GM18873 (cell line): ENCODE data around the gene PABPC1L.
A peak's percentile ranks its signal among the peaks of the same experiment; 100 is the strongest.
"Not testable (repeated sequence)": the region's sequence is repeated elsewhere in the genome, so short reads cannot be mapped to it uniquely, and the experiment has no call there.

Experiments used
- ATAC-seq: cut with Tn5 transposase; IDR thresholded peaks from one replicate; pipeline ENCODE4 v1.9.1; 2021; ENCODE audit warnings: mild to moderate bottlenecking, moderate library complexity, moderate number of reproducible peaks; ENCODE audit not compliant: unreplicated experiment, low FRiP score

PABPC1L gene

DNA sequence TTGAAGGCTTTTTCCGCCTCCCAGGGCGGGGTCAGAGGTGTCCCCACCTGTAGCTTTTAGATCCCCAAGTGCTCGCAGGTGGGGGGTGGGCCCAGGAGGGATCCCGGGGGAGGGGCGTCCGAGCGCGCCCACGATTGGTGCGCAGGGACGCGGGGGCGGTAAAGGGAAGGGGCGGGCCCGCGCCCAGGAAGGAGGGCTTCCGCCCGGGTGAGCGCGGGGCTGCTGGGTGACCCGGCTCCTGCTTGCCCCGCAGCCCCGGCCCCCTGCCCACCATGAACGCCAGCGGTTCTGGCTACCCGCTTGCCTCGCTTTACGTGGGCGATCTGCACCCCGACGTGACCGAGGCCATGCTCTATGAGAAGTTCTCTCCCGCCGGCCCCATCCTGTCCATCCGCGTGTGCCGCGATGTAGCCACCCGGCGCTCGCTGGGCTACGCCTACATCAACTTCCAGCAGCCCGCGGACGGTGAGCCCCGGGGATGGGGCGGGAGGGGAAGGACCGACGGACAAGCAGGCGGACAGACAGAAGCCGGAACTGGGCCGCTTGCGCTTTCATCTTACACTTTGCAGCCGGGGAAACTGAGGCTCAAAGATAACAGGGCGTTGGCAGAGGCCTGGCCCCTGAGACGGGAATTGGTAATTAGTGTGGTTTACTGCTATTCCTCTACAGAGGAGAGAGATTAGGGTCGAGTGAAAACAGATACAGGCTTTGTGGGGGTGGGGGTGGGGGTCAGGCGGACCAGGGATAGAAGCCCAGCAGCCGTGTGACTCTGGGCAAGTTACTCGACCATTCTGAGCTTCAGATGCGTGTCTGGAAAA is at the start of gene PABPC1L:
Gene PABPC1L (plus strand): TSS at position 189 of the 818 bp plus-strand sequence. CDS start 84 bp downstream, at position 273.
- ATAC-seq: peak; percentile 39

DNA sequence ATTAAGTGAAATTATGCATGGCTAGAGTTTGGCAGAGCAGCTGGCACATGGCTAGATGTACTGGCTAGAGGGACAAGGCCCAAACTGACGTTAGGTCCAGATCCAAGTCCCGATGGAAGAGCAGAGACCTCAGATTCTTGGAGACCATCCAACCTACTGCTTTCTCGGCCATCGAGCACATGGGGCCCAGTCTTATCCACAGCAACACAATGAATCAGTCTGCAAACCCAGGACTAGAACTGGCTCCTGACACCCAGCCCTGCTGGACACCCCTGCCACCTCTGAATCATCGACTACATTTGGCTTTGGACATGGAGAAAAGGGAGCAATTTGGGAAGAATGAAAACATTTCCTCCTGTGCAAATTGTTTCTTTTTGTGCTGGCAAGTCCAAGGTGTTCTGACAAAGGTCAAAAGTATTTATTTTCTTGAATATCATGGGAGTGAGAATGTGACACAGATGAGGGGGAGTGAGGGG is 48.3 kb upstream of the PABPC1L start:
- no peak for ATAC-seq

DNA sequence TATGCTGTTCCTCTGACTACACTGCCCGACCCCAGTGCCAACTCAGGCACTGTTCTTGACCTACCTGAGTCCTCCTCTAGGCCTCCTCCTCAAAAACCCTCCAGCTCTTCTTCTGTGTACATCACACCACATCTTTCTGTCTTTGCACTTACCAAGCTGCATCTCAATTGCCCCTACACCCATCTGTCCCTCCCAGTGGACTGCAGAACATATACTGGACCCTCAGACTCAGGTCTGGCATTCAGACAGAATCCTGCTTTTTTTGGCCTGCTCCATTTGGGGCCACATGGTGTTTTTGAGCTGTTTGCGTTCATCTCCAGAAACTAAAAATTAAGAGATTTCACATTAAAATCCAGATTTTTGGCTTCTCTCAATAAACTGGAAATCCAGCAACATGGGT is 47.6 kb upstream of the PABPC1L start:
- ATAC-seq: no peak

DNA sequence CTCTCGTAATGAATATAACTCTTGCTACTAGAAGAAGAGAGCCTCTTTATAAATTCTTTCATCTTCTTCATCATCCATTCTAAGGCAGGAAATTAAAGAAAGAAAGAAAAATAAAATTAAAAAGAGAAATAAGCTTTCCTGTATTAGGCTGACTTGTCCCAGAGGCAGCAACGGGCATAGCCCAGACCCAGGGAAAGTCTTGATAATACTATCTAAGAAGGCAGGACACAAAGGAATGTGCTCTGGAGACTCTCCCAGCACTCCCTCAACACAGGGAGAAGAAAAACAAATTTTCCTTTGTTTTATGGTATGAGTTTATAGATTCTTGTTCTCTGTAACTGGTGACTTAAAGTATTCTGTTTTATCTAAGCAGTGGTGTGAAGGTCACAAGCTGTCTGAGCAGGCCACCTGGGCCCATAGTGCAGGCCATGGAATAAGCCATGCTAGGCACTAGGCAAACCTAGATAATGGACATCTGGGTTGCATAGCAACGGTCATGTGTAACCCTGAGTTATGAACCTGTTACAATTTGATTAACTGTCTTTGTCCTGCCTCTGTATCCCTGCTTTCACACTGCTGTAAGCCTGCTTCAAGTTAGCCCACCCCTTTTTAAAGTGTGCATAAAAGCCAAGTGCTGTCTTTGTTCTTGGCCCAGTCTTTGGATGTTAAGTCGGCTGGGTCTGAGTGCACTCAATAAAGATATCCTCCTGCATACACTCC is 46.3 kb upstream of the PABPC1L start:
- not testable (repeated sequence) for ATAC-seq

DNA sequence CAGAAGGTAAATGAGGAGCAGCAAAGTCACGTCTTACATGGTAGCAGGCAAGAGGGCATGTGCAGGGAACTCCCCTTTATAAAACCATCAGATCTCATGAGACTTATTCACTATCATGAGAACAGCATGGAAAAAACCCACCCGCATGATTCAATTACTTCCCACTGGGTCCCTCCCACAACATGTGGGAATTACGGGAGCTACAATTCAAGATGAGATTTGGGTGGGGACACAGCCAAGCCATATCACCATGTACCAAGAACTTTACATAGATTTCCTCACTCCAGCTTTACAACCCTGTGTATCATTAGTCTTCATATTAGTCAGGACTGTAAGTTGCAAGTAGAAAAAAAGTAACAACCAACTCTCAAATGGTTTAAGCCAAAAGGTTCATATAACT is 45.4 kb upstream of the PABPC1L start:
- ATAC-seq: not testable (repeated sequence)

DNA sequence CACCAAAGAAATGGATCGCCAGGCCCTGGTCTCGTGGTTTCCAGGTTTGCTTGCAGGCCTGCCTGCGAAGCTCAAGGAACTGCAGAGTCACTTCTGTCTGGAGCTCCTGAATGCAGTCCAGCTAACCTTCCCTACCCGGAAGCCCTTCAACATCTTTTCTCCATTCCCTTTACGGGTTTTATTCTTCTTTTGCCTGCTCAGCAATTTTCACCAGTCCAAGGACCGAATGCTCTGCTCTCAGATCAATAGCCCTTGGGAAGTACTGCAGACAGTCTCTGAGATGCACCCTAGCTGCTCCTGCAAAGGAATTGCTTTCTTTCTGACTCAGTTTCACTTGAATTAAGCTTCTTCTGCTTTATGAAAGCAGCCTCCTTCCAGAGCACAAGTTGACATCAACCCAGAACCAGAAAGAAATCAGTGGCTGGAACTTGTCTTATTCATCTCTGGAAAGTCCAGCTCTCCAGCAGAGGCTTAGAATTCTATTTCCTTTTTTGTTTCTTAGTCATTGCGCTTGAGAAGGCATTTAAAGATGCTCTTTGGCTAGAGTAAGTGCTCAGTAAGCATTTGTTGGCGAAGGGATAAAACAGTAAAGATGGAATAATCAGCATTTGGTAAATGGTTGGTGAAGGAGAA is 43.0 kb upstream of the PABPC1L start:
- no peak for ATAC-seq

DNA sequence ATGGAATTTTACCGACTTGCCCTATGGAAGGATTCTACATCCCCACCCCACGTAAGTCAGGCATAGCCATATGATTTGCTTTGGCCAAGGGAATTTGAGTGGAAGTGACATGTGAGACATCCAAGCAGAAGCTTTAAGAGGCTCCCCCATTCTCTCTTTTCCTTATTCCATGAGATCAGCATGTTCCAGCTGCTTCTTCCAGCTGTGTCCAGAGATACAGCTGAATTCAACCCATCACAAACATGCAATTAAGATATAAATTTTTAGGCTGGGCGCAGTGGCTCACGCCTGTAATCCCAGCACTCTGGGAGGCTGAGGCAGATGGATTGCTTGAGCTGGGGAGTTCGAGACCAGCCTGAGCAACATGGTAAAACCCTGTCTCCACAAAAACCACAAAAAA is 40.4 kb upstream of the PABPC1L start:
- ATAC-seq: no peak

DNA sequence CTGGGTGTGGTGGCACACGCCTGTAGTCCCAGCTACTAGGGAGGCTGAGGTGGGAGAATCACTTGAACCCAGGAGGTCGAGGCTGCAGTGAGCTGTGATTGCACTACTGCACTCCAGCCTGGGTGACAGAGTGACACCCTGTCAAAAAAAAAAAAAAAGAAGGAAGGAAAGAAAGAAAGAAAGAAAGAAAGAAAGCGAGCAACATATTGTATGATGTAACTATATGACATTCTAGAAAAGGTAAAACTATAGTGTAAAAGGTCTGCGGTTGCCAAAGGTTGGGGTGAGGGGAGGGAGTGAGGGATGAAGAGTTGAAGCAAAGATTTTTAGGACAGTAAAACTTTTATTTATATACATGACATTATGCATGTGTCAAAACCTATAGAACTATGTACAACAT is 27.5 kb upstream of the PABPC1L start:
- ATAC-seq: not testable (repeated sequence)

DNA sequence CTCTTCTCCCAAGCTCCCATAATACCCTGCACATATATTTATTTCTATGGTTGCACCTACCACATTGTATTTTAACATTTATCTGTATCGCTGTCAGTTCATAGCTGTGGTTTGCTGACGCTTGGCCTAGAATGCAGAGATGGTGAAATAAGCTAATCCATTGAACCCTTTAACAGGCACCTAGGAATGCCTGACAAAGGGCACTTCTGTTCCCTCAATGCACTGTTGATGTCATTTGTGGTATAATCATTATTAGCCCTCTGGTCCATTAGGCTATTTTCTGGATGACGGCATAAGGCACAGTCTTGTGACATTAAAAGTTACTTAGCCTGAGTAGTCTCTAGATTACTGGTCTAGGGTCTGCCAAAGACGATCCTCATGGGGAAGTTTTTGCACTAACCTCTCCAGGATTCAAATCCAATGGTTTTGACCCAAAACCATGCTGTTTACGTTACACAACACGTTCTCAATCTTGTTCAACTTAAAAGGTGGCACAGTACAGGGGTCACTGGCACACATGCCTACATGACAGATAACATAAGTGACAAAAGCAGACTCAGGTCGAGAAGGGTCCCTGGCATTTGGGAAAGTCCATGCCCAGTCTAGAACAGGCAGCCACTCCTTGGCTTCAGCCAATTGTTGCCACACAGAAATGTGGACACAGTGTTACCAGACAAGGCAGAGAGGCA is 26.5 kb upstream of the PABPC1L start:
- no peak for ATAC-seq

DNA sequence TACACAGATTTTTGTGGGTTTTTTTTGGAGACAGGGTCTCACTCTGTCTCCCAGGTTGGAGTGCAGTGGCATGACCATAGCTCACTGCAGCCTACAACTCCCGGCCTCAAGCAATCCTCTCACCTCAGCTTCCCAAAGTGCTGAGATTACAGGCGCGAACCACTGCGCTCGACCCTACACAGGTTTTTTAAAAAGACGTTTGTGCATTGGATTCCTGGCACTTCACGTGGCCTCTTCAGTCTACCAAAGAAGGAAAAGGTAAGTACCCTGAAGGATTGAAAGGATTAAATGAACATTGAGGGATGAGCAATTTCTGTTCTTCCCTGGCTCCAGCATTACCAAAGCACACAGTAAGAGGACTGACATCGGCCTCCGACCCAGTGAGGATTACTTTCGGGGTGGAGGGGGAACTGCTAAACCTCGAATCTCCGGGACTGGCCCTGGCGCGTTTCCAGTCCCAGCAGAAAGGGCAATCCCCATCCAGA is 24.9 kb upstream of the PABPC1L start:
- ATAC-seq: no peak

DNA sequence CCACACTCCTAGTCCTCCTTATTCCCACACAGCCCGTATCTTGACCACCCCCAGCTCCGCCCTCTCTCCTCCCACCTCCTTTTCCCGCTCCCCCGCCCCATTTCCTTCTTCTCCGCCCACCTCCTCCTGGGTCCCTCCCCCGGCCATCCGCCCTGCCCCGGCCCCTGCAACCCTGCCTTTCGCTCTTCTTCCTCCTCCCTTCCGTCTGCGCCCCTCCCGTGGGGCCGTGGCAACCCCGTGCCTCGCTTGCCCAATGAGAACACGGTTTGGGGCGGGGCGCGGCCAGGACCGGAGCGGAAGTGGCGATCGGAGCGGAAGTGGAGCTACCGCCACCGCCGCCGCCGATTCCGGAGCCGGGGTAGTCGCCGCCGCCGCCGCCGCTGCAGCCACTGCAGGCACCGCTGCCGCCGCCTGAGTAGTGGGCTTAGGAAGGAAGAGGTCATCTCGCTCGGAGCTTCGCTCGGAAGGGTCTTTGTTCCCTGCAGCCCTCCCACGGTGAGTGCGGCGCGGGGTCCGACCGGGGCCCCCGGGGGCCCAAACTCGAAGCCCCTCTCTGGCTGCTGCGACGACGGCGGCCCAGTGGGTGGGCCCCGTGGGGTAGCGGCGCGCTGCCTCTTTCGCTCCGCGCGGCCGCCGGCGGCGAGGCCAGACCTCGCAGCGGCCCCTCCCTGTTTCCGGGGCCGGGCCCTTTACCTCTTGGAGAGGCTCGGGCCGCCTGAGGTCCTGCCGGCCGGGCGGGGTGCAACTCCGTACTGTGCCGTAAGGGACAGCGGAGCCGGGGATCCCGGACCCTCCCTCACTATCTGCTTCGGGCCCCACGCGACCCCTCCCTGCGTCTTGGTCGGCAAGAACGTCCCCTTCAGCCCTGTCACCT is 24.2 kb upstream of the PABPC1L start, which contains the start of gene YWHAB:
Gene YWHAB (plus strand): TSS at position 314 of the 874 bp plus-strand sequence. CDS start 15,829 bp downstream, outside the sequence.
- ATAC-seq: peak; percentile 72

DNA sequence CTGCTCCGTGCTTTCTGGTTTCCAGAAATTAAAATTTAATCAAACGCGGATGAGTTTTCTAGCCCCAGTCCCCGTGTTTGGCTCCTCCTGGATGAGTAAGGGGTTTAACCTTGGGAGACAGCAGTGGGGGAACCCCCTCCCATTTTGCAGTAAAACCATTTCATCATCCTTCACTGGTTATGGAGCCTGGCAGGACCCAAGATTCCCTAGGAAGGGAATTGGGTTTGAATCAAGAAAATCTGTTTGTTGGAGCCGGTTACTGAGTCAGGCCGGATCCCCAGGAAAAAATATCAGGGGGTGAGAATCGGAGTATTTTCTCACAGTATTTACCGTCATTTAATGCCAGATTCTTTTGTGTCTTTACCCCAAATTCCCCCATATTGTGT is 23.6 kb upstream of the PABPC1L start:
- no peak for ATAC-seq

DNA sequence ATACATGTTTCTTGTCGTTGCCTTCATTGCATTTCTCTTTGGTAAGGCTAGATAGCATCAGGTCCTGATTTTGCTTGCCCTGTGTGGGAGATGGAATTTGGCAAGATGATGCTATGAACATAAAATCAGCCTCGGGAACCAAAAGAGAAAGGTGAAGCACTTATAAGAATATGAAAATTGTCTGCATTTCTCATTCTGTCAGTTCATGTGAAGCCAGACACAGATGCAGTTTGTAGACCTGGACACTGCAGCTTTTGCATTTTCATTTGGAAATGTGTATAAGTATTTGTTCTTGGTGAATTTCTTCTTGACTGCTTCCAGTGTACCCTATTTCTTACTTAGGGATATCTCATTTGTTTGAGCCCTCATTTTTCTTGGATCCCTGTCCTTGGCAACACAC is 23.0 kb upstream of the PABPC1L start:
- ATAC-seq: no peak

DNA sequence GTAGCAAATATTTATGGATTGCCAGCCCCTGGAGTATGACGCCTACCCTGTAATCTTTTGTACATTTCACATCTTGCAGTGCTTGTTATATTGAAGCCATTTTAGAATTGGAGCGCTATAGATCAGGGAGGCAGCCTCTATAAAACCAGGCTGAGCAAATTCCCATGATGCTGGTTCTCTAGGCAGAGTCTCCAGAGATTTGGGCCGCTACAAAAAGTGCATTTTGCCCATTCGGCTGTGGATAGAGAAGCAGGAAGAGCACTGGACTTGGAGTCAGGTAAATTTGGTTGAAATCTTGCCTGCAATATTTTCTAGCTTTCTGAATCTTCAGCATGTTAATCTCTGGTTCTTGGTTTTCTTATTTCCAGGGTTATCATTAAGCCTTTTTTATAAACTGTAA is 22.4 kb upstream of the PABPC1L start:
- no peak for ATAC-seq

DNA sequence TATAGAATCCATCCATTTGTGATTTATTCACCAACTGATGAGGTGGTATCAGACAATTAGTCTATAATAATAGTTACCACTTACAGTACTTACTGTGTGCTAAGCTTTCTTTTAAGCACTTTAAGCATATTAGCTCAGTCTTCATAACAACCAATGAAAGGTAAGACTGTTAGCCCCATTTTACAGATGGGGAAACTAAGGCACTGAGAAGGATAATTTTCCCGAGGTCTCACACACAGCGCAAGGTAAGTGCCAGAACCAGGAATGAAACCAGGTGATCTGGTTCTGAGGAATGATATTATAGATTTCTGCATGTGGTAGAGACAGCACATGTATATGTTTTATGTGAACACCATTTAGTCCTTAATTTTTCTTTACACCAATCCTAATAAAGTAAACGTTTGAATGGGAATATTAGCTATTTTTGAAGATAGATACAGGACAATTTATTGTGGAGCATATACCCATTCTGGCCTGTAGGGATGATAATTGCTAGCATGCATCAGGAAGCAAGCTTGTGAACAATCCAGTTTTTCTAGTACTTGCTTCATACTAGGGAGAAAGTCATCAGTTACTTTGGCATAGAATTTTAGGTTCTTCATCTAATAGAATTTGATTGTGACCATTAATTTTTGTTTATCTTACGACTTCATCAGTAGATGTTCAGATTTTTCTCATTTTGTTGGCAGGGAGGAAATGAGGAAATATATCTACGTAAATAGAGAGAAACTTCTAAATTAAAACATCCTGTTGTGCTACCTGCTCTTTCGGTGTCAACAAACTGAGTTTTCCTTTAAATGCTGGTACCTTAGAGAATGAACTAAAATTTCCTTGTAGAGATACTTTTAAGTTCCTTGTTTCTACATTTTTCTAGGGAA is 21.4 kb upstream of the PABPC1L start:
- ATAC-seq: no peak

DNA sequence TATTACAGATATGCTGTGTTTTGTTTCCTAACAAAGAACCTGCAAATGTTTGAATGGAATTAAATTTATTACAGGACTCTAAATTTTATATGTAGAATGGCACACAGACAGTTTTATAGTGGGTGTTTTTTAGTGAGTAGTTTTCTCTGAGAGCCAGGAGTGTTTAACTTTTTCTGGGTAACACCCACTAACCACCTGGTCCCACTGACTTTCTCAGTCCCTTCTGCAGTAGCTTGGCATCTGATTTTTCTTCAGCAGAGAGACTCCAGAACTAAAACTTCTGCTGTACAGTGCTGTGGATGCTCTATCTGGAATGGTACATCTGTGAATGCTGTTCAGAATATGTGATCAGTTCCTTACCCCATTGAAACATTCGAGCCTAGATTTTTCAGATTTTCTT is 18.0 kb upstream of the PABPC1L start:
- ATAC-seq: no peak

DNA sequence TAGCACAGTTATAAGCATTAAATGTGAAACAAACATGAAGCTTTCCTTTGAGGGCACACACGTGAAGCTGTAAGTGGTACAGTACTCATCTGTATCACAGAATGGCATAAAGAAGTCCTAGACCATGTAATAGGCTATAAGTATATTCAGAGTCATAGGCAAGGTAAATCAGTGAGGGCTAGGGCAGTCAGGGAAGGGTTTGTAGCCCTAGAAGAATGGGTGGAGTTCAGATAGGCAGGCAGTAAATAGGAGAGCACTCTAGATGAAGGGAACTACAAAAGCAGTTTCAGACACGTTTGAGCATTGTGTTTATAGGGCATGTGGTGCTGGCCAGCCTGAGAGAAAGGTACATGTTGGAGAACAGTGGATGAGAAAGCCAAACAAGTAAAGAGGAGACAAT is 14.9 kb upstream of the PABPC1L start:
- no peak for ATAC-seq

DNA sequence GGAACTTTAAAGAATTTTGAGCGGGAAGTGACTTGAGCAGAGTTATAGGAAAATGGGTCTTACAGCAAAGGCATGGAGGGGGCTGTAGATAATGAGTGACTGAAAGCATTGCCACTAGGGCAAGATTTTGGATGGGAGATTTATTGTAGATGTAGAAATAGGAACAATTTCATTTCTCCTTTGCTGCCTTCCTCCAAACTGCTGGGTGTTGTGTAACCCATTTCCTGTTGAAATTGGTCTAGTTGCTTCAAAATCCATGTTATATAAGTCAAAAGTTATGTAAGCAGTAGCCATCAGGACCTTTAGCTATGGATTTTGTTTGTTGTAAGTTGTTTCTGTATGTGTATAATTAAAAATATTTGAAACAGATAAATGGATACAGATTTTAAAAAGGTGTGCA is 13.3 kb upstream of the PABPC1L start:
- no peak for ATAC-seq
